H1 (cell line): Measurements from ENCODE around the gene SCN10A.

Experiments used
- BRCA1 ChIP-seq: IDR thresholded peaks from 2 replicates; pipeline ENCODE4 v1.6.1; 2012; ENCODE audit warnings: low read depth, low read length, improper control_type of control experiment
- KDM1A ChIP-seq: fragments of 200-600, 300-600 bp; sonication (generic); IDR thresholded peaks from 2 replicates; pipeline ENCODE4 v1.7.1; 2016; ENCODE audit warnings: mild to moderate bottlenecking, low read length, borderline replicate concordance
- POLR2AphosphoS5 ChIP-seq: IDR thresholded peaks from 2 replicates; pipeline ENCODE4 v1.6.1; 2011; ENCODE audit warnings: low read depth, low read length
- SIN3A ChIP-seq, 2 experiments: IDR thresholded peaks in 1 of 2; conservative IDR thresholded peaks in 1 of 2; 2 replicates each; pipeline ENCODE4 v1.6.1; 2011 to 2012; ENCODE audit warnings: low read length in 2 of 2, improper control_type of control experiment in 1 of 2, low read depth in 1 of 2, mild to moderate bottlenecking in 1 of 2
- SP2 ChIP-seq: IDR thresholded peaks from 2 replicates; pipeline ENCODE4 v1.6.1; 2012; ENCODE audit warnings: mild to moderate bottlenecking, low read length, inconsistent platforms
- ZNF274 ChIP-seq: IDR thresholded peaks from 2 replicates; pipeline ENCODE4 v1.7.0; 2012; ENCODE audit warnings: low read length, borderline replicate concordance; ENCODE audit errors: extremely low read depth
- TF ChIP-seq, protein P1 (sequence below), 3 experiments: IDR thresholded peaks; 1 replicate in 2 of 3; 2 replicates in 1 of 3; pipeline versions ENCODE4 v1.5.1 to v1.6.1; 2011; ENCODE audit warnings: low read length in 3 of 3, mild to moderate bottlenecking in 3 of 3, inconsistent platforms in 2 of 3, low read depth in 1 of 3, moderate library complexity in 1 of 3; ENCODE audit not compliant: insufficient read depth in 1 of 3; ENCODE audit errors: control extremely low read depth in 1 of 3
- TF ChIP-seq, protein P2 (sequence below): IDR thresholded peaks from 2 replicates; pipeline ENCODE4 v1.6.1; 2011; ENCODE audit warnings: low read depth, mild to moderate bottlenecking, low read length; ENCODE audit not compliant: insufficient read depth

- TF ChIP-seq, protein P1, sequence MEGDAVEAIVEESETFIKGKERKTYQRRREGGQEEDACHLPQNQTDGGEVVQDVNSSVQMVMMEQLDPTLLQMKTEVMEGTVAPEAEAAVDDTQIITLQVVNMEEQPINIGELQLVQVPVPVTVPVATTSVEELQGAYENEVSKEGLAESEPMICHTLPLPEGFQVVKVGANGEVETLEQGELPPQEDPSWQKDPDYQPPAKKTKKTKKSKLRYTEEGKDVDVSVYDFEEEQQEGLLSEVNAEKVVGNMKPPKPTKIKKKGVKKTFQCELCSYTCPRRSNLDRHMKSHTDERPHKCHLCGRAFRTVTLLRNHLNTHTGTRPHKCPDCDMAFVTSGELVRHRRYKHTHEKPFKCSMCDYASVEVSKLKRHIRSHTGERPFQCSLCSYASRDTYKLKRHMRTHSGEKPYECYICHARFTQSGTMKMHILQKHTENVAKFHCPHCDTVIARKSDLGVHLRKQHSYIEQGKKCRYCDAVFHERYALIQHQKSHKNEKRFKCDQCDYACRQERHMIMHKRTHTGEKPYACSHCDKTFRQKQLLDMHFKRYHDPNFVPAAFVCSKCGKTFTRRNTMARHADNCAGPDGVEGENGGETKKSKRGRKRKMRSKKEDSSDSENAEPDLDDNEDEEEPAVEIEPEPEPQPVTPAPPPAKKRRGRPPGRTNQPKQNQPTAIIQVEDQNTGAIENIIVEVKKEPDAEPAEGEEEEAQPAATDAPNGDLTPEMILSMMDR (IDR thresholded peaks at IDR 0.05; ENCODE audit: control extremely low read depth in 1 of 3, insufficient read depth in 1 of 3, low read depth in 1 of 3, low read length in 3 of 3): no peak
- TF ChIP-seq POLR2AphosphoS5 (no peak), SP2 (no peak), ZNF274 (no peak), KDM1A (no peak), BRCA1 (no peak), SIN3A (conservative IDR thresholded peaks at IDR 0.05 in 1 of 2, IDR thresholded peaks at IDR 0.05 in 1 of 2; ENCODE audit: low read depth in 1 of 2, low read length in 2 of 2) (no peak)
- TF ChIP-seq, protein P2, sequence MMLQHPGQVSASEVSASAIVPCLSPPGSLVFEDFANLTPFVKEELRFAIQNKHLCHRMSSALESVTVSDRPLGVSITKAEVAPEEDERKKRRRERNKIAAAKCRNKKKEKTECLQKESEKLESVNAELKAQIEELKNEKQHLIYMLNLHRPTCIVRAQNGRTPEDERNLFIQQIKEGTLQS: no peak
Observed at GRCh38 chr3:38687321-38687720, 128.7 kb downstream of the SCN10A start.
